ENCODE data around the gene UBE3C.

GRCh38 chr7:157177333-157177982 lies 38.7 kb downstream of the UBE3C start:
- TF ChIP-seq CTCF (IDR thresholded peaks at IDR 0.05): no peak
- no peak for TF ChIP-seq POLR2A (IDR thresholded peaks at IDR 0.05)
- no peak for TF ChIP-seq POLR2AphosphoS5 (IDR thresholded peaks at IDR 0.05)
- TF ChIP-seq EP300 (IDR thresholded peaks at IDR 0.05): no peak

Measured in upper lobe of left lung (tissue), 4 donors.